HUDEP-2 (cell line): ENCODE results near the gene SYT5.

ENCODE experiments used
- DNase-seq, 76 experiments: peaks; one replicate each; lab custom pipeline; 2025; ENCODE audit not compliant: unreplicated experiment in 76 of 76; lab: John Stamatoyannopoulos, UW

The SYT5 gene

GRCh38 chr19:55208880-55209692 is 29.0 kb upstream of the SYT5 start, which contains the start of gene PTPRH:
TSS of gene PTPRH (minus strand) at chr19:55209501. CDS start at chr19:55209433, 68 bp downstream.
- DNase-seq = peak in 23 of 76 experiments; percentile 7 to 100 (median 82)

- peak in 74 of 76 experiments; percentile 38 to 96 (median 87) for DNase-seq
These were observed 26.8 kb upstream of the SYT5 start for GRCh38 chr19:55206664-55207500.

GRCh38 chr19:55202199-55202598 is 22.1 kb upstream of the SYT5 start:
- peak in 24 of 76 experiments; percentile 7 to 41 (median 24) for DNase-seq

- DNase-seq = no peak
These were observed 19.6 kb upstream of the SYT5 start for GRCh38 chr19:55199620-55200204.

GRCh38 chr19:55198651-55199050 is 18.6 kb upstream of the SYT5 start:
- no peak for DNase-seq

GRCh38 chr19:55197528-55197927 is 17.4 kb upstream of the SYT5 start:
- peak in 1 of 76 experiments; percentile 12 for DNase-seq

- DNase-seq = peak in 1 of 76 experiments; percentile 26
These were observed 16.7 kb upstream of the SYT5 start for GRCh38 chr19:55196803-55197202.

GRCh38 chr19:55193481-55193880 is 13.4 kb upstream of the SYT5 start:
- no peak for DNase-seq

GRCh38 chr19:55189403-55189835 is 9.3 kb upstream of the SYT5 start:
- no peak for DNase-seq

GRCh38 chr19:55188625-55189024 is 8.5 kb upstream of the SYT5 start:
- no peak for DNase-seq

- no peak for DNase-seq
These were observed 6.0 kb upstream of the SYT5 start for GRCh38 chr19:55186080-55186479.

GRCh38 chr19:55181740-55182139 is 1.7 kb upstream of the SYT5 start:
- DNase-seq = no peak

- peak in 70 of 76 experiments; percentile 29 to 96 (median 70) for DNase-seq
These were observed 1.1 kb downstream of the SYT5 start for GRCh38 chr19:55178781-55179599.

GRCh38 chr19:55176076-55176475 is 4.0 kb downstream of the SYT5 start:
- DNase-seq = peak in 2 of 76 experiments; percentile 21 to 34

- DNase-seq = peak in 2 of 76 experiments; percentile 14 to 20
These were observed 4.8 kb downstream of the SYT5 start for GRCh38 chr19:55175117-55175867.

- no peak for DNase-seq
These were observed 5.5 kb downstream of the SYT5 start for GRCh38 chr19:55174425-55175116.

GRCh38 chr19:55173714-55174409 is 6.2 kb downstream of the SYT5 start:
- peak in 69 of 76 experiments; percentile 35 to 94 (median 80) for DNase-seq

GRCh38 chr19:55173186-55173713 is 6.8 kb downstream of the SYT5 start:
- no peak for DNase-seq
